Gastrocnemius medialis (tissue), 4 donors: Measurements from ENCODE around the gene BAHCC1.

ENCODE experiments used
- CTCF ChIP-seq, 5 experiments: fragments of 450-650 bp in 3 of 5; fragments of 200-600 bp in 2 of 5; sonication (generic) in 2 of 5; IDR thresholded peaks in 4 of 5; conservative IDR thresholded peaks in 1 of 5; 1 replicate in 4 of 5; 2 replicates in 1 of 5; pipeline ENCODE4 v1.5.1; 2016 to 2019; ENCODE audit warnings: antibody characterized with exemption in 5 of 5, mild to moderate bottlenecking in 3 of 5, moderate library complexity in 3 of 5
- POLR2A ChIP-seq, 2 donors: fragments of 450-650 bp; IDR thresholded peaks; one replicate each; pipeline ENCODE4 v1.6.1; 2017; ENCODE audit warnings: antibody characterized with exemption in 2 of 2, mild to moderate bottlenecking in 2 of 2, moderate library complexity in 2 of 2

- TF ChIP-seq CTCF (IDR thresholded peaks at IDR 0.05 in 4 of 5, conservative IDR thresholded peaks at IDR 0.05 in 1 of 5), result no peak
- TF ChIP-seq POLR2A (IDR thresholded peaks at IDR 0.05), result no peak
Measured at GRCh38 chr17:81477173-81477572, 81.9 kb downstream of the BAHCC1 start.
